NCI-H2196 (cell line): ENCODE results near the gene CREB3.

Experiments
- DNase-seq: peaks from one replicate; lab custom pipeline; 2025; ENCODE audit not compliant: unreplicated experiment; lab: John Stamatoyannopoulos, UW

The CREB3 gene

GRCh38 chr9:35700942-35701341, 31.5 kb upstream of the CREB3 start:
- no peak for DNase-seq

GRCh38 chr9:35702696-35703095, 29.8 kb upstream of the CREB3 start:
- no peak for DNase-seq

- no peak for DNase-seq
Observed at GRCh38 chr9:35703906-35704672, 28.4 kb upstream of the CREB3 start.

DNA sequence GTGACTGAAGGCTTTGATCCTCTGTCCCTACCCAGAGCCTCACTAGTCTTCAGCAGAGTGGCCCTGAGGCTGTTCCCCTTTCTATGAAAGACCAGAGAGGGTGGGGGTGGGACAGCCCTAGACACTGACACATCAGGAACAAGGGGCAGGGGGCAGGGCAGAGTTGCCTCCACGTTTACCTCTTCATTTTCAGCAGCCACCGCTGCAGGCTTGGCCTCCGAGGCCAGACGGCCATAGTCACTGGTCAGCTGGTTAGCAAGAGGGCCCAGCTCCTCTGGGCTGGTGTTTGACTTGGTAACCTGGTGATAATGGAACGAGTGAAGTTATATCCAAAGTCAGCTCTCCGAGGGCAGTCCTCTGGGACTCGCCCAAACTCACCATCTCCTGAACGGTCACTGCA, 27.1 kb upstream of the CREB3 start:
- no peak for DNase-seq

DNA sequence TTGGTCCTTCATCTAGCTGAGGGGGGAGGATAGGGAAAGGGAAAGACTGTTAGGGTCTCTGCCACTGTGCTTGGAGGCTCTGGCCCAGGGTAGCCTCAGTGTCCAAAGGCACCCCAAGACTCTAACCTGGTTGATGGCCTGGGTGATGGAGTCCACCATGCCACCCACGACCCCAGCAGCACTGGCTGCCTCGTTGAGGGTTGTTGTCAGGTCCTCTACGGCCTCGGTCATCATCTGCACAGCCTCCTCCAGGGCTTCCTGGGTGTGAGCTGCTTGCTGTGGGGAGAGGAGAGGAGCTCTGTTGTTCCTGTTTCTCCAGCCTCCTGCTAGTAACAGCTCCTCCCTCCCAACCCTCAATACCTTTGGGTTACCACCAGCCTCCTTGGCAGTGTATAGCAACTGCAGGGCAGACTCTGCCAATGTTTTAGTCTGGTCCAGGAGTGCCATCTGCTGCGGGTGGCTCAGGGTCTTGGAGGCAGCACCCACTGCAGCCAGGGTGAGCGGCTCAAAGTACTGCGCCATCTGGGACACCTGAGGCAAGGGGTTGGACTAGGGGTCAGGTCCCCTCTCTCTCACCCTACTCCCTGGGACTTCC, 26.5 kb upstream of the CREB3 start:
- no peak for DNase-seq

- DNase-seq = no peak
Observed at GRCh38 chr9:35706951-35707350, 25.5 kb upstream of the CREB3 start.

- DNase-seq = no peak
Observed at GRCh38 chr9:35708146-35708545, 24.3 kb upstream of the CREB3 start.

DNA sequence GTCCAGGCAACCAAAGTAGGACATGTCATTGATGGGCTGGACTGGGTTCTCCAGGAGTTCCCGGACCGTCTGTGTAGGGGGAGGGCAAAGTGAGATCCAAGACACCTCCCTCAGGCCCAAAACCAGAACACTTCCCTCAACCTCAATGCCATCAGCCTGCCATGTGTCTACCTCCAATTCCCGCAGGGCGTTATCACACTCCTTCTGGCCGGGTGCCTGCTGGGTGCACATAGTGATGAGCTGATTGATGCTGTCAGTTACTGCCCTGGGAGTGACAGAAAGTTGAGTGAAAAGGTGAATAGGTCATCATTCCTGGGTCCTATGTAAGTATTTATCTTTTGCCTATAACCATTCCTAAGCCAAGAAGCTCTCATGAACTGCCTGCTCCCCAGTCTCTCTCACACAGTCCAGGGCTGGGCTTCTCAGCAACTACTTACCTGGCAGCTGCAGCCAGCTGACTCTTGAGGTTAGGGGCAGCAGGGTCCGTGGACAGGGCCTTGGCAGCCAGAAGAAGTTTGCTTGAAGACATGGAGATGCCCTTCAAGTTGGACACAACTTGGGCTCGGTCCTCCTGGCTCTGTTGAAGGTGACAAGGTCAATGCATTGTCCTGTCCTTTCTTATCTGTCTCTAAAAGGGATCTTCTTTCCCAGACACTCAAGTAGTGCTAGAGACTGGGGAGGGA, 21.5 kb upstream of the CREB3 start:
- no peak for DNase-seq

- no peak for DNase-seq
Observed at GRCh38 chr9:35711501-35712428, 20.7 kb upstream of the CREB3 start.

DNA sequence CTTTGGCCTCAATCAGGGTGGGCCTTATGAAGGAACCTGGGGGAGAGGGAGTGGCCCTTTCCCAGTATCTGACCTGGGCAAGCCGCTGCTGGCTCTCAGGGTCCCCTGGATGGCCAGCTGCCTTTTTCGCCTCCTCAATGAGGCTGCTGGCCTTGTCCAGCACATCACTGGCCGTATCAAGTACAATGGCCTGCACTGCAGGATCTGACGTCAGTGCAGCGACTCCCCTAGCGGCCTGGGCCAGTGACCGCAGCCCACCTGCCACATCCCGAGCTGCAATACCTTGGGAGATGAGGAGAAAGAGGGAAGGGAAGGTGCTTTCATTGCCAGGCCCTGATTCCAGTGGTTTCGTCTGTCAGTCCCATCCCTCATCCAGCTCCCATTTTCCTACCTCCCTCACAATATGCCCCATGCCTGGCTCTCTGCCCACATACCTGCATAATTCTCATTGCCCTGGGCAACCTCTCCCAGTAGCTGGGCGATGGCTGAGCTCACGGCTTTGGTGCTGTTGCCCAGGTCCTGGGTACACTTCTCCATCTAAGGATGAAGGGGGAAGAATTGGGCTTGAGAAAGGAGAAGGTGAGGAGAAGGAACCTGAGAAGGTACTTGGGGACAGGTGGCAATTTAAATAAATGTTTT, 19.6 kb upstream of the CREB3 start:
- DNase-seq = no peak

GRCh38 chr9:35713578-35713977, 18.9 kb upstream of the CREB3 start:
- DNase-seq = no peak

- no peak for DNase-seq
Observed at GRCh38 chr9:35714123-35714522, 18.3 kb upstream of the CREB3 start.

- no peak for DNase-seq
Observed at GRCh38 chr9:35714579-35715252, 17.8 kb upstream of the CREB3 start.

DNA sequence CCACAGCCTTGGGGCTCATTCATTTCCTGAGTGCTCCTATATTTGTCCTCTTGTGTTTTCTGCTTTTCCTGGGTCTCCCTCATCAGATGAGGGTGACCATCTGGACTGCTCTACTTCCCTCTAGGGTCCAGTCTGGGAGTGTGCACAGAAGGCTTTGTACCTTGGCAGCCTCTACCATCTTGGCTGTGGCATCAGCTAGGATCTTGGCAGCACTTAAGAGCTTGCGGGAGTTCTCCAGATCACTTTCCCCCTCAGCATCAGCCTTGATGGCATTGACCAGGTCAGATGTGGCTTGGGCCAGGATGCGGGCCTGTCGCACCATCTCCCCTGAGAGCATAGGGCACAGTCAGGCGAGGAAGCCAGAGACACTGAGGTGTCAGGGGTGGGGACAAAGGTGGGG, 16.2 kb upstream of the CREB3 start:
- no peak for DNase-seq

GRCh38 chr9:35717132-35717870, 15.2 kb upstream of the CREB3 start:
- no peak for DNase-seq

DNA sequence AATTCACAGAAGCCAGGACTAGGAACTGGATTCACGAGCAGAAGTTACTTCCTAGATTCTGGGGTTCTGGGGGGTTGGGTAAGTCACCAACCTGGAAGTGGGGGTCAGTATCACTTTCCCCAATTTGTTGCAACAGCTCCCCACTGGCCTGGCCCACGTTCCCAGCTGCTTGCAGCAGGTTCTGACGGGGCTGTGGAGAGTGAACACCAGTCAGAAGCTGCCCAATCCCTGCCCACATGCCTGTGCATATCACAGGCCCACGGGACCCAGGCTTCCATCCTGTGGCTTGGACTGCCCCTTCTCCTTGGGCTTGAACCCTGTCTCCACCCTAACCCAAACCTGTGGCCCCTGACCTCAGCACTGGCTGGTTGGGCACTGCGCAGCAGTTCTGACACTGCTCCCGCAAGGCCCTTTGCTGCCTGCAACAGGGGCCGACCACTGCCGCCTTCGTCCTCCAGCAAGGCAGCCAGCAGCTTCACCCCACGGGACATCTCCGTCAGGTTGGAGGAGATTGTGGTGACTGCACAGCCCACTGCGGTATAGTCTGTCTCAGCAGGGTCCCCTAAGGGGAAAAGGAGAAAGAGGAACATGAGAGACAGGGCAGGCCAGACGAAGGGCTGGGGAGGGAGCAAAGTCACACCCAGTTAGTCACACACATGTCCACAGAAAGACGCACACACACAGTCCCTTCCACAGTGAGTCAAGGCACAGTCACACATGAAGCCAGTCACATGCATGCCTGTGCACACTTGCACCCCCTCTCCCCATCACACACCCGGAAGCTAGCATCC, 13.6 kb upstream of the CREB3 start:
- DNase-seq = no peak

GRCh38 chr9:35719546-35719945, 12.9 kb upstream of the CREB3 start:
- no peak for DNase-seq

DNA sequence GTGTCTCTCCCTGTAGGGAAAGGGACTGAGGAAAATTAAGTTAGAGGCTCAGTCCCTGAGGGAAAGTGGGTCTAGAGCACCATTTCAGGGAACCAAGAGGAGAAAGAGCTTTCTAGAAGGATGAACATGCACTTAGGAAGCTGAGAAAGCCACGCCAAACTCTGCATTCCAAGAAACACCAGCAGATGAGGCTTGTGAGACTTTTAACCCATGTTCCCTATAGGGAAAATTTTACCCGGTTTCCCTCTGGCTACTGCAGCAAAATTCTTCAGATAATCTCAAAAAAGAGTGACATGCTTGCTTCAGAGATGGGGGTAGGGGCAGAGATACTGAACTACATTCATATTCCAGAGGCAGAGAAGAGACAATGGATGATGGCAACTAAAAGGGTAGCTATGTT, 9.0 kb upstream of the CREB3 start:
- no peak for DNase-seq

DNA sequence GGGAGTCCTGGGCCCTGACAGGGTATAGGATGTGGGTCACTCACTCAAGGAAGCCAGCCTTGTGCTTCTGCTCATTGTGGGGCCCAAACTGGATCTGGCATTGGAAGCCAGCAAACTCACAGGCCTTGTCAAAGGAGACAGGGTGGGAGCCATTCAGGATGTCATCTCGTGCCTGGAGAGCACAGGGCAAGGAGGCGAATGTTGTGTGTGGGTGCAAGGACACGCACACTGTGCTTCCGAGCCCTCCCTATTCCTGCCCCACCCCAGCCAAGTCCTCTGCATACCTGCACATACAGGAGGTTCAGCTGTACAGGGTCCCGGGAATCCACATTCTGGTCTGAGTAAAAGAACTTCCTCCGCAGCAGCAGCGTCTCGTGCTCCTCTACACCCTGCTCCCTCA, 8.6 kb upstream of the CREB3 start:
- DNase-seq = no peak
